Activated B cell treated with CpG ODN at 0.5 μM for 24 hours (primary cell): ENCODE results near the gene DLK2. TPM values are rescaled to one million over a fixed set of nuclear protein-coding genes. Genes with fewer than 3 reads are reported as not detected.

ENCODE experiments used
- ATAC-seq: fragments of 200-7000 bp; cut with Tn5 transposase; one replicate; pipeline ENCODE4 v1.10.0; 2021; ENCODE audit warnings: low read depth, mild to moderate bottlenecking, moderate library complexity
- CTCF ChIA-PET: fragments of 350-600 bp; sonication (Branson Sonifier 250); formaldehyde crosslinking; loops from one replicate; lab custom pipeline; 2021; ENCODE audit warnings: antibody characterized with exemption; lab: Charles Lee
- POLR2A ChIA-PET: fragments of 350-600 bp; sonication (Branson Sonifier 250); formaldehyde crosslinking; loops from one replicate; lab custom pipeline; 2021; ENCODE audit warnings: antibody characterized with exemption; lab: Charles Lee
- DNase-seq: peaks from one replicate; pipeline ENCODE4 v3.0.0; 2022
- H3K27ac Mint-ChIP-seq: one replicate; pipeline ENCODE4 v1.8.0; 2020; ENCODE audit warnings: mixed read lengths
- H3K27me3 Mint-ChIP-seq: one replicate; pipeline ENCODE4 v1.8.0; 2021; ENCODE audit warnings: mixed read lengths
- H3K36me3 Mint-ChIP-seq: one replicate; pipeline ENCODE4 v1.8.0; 2021; ENCODE audit warnings: low read depth, mixed read lengths
- H3K4me1 Mint-ChIP-seq: one replicate; pipeline ENCODE4 v1.8.0; 2021; ENCODE audit warnings: mixed read lengths
- H3K4me3 Mint-ChIP-seq: one replicate; pipeline ENCODE4 v1.8.0; 2020; ENCODE audit warnings: mild to moderate bottlenecking, mixed read lengths
- H3K9me3 Mint-ChIP-seq: one replicate; pipeline ENCODE4 v1.8.0; 2020; ENCODE audit warnings: mixed read lengths
- intact Hi-C: fragments of 100-400 bp; cut with micrococcal nuclease; formaldehyde crosslinking; loops from one replicate; pipeline ENCODE4 v1.15.1; 2024
- total RNA-seq: library from RNA; stranded (reverse); gene quantifications from 2 replicates; pipeline ENCODE4 v1.2.3, GENCODE V29; 2022
- TF ChIP-seq, protein P1 (sequence below): fragments of 200-600 bp; IDR thresholded peaks from one replicate; pipeline ENCODE4 v1.8.0; 2022; ENCODE audit warnings: antibody characterized with exemption, mild to moderate bottlenecking

Gene DLK2
- total RNA-seq, 1 donor from 2014 or later = 1.4 TPM

DNA sequence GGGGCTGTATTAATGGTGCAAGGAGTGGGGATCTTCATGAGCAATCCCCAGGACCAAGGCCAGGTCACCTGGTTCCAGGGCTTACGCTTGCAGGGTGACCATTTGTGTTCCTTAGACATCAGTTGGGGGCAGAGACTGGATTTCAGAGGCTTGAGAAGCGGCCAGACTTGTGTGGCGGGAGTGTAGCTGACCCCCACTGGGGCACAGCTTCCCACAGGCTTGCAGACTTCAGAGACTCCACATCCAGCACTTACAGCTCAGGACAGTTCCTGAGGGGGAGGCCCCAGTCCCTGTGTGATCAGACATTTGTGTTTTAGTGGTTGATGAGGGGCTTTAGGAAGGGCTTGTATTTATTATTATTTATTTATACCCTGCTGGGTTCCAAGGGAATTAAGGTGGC is 37.3 kb upstream of the DLK2 start:
- Mint-ChIP-seq H3K27me3 (no peaks in the 10 kb centered on the region), H3K27ac (no peak overlapping the region), H3K4me3 (no peak overlapping the region), H3K9me3 (no peaks in the 10 kb centered on the region), H3K4me1 (peaks cover 7% of the 10 kb centered on the region), H3K36me3 (peaks cover 31% of the 10 kb centered on the region)
- CTCF ChIA-PET = no interaction called here
- POLR2A ChIA-PET = no interaction called here
- DNase-seq (no peak), ATAC-seq (no peak)
- intact Hi-C loops = no loop called here
- TF ChIP-seq, protein P1, sequence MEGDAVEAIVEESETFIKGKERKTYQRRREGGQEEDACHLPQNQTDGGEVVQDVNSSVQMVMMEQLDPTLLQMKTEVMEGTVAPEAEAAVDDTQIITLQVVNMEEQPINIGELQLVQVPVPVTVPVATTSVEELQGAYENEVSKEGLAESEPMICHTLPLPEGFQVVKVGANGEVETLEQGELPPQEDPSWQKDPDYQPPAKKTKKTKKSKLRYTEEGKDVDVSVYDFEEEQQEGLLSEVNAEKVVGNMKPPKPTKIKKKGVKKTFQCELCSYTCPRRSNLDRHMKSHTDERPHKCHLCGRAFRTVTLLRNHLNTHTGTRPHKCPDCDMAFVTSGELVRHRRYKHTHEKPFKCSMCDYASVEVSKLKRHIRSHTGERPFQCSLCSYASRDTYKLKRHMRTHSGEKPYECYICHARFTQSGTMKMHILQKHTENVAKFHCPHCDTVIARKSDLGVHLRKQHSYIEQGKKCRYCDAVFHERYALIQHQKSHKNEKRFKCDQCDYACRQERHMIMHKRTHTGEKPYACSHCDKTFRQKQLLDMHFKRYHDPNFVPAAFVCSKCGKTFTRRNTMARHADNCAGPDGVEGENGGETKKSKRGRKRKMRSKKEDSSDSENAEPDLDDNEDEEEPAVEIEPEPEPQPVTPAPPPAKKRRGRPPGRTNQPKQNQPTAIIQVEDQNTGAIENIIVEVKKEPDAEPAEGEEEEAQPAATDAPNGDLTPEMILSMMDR = no peak

DNA sequence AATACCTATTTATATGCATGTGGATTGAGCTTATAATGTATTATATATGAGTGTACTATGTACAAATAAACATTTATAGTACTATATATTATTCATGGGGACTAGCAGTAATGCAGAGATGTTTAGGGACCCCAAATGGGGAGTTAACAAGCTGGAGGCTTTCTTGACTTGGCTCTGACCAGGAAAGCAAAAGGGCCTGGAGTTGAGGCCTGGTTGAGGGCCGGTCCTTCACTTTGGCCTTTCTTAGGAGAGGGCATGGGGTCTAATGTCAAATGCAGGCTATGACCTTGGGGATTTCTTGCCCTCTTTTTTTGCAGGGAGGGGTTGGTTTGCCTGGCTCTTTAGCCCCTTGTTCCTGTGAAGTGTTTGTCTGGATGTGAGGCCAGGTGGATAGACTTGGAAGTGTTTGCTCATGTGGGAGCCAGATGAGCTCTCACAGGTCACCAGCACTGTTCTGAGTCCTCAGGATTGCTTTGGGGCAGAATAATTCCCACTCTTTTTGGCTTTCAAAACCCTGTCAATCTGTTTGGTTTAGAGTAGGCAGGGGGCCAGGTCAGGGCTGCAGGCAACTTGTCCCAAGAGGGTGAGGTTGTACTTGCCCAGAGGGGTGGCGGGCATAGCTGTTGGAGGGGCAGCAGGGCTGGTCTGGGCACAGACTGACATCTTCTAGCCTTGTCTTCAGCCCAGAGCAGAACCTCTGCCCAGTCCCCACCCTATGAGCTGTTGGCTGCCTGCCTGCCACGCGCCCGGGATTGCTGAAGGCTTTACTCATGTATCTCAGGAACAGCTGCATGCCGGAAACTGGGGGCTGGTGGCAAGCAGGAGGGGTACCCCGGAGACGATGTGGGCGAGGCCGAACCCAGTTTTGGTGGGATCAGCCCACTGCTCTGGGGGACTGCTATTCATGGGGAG is 36.7 kb upstream of the DLK2 start:
- ATAC-seq (no peak), DNase-seq (no peak)
- no peaks in the 10 kb centered on the region for H3K9me3 Mint-ChIP-seq
- TF ChIP-seq, protein P1 = no peak
- POLR2A ChIA-PET = no interaction called here
- H3K27ac Mint-ChIP-seq = no peak overlapping the region
- no peaks in the 10 kb centered on the region for H3K27me3 Mint-ChIP-seq
- intact Hi-C loops = no loop called here
- no peak overlapping the region for H3K4me3 Mint-ChIP-seq
- CTCF ChIA-PET = interaction anchor here (1.3 kb wide), 1 partner anchor 14 kb away, joined by 4 read pairs; no protein-coding TSS in a partner anchor
- peaks cover 32% of the 10 kb centered on the region for H3K36me3 Mint-ChIP-seq
- H3K4me1 Mint-ChIP-seq = peaks cover 7% of the 10 kb centered on the region

- no peak overlapping the region for H3K27ac Mint-ChIP-seq
Observed at GRCh38 chr6:43490523-43490939, 35.2 kb upstream of the DLK2 start.

GRCh38 chr6:43489277-43490072 is 34.1 kb upstream of the DLK2 start:
- TF ChIP-seq, protein P1 = no peak
- POLR2A ChIA-PET = interaction anchor here (1.9 kb wide), 1 partner anchor 12 kb away, joined by 5 read pairs; the partner anchor contains the start of gene TJAP1
- Mint-ChIP-seq H3K27me3 (no peaks in the 10 kb centered on the region), H3K27ac (no peak overlapping the region), H3K9me3 (no peaks in the 10 kb centered on the region), H3K4me1 (peaks cover 2% of the 10 kb centered on the region), H3K36me3 (peaks cover 46% of the 10 kb centered on the region), H3K4me3 (no peak overlapping the region)
- DNase-seq (no peak), ATAC-seq (no peak)
- CTCF ChIA-PET = interaction anchor here (0.9 to 2.0 kb wide), 2 partner anchors 14 to 17 kb away, joined by 3 to 7 read pairs; no protein-coding TSS in a partner anchor
- intact Hi-C loops = no loop called here

More at GRCh38 chr6:43490523-43490939, 35.2 kb upstream of the DLK2 start:
- intact Hi-C loops = no loop called here
- DNase-seq (no peak), ATAC-seq (no peak)
- Mint-ChIP-seq H3K4me1 (peaks cover 7% of the 10 kb centered on the region), H3K4me3 (no peak overlapping the region), H3K36me3 (peaks cover 40% of the 10 kb centered on the region), H3K9me3 (no peaks in the 10 kb centered on the region), H3K27me3 (no peaks in the 10 kb centered on the region)
- TF ChIP-seq, protein P1 = no peak
- CTCF ChIA-PET = no interaction called here
- POLR2A ChIA-PET = interaction anchor here (1.9 kb wide), 1 partner anchor 13 kb away, joined by 5 read pairs; the partner anchor contains the start of gene TJAP1
